ENCODE data around the gene DACT3.

The DACT3 gene

DNA sequence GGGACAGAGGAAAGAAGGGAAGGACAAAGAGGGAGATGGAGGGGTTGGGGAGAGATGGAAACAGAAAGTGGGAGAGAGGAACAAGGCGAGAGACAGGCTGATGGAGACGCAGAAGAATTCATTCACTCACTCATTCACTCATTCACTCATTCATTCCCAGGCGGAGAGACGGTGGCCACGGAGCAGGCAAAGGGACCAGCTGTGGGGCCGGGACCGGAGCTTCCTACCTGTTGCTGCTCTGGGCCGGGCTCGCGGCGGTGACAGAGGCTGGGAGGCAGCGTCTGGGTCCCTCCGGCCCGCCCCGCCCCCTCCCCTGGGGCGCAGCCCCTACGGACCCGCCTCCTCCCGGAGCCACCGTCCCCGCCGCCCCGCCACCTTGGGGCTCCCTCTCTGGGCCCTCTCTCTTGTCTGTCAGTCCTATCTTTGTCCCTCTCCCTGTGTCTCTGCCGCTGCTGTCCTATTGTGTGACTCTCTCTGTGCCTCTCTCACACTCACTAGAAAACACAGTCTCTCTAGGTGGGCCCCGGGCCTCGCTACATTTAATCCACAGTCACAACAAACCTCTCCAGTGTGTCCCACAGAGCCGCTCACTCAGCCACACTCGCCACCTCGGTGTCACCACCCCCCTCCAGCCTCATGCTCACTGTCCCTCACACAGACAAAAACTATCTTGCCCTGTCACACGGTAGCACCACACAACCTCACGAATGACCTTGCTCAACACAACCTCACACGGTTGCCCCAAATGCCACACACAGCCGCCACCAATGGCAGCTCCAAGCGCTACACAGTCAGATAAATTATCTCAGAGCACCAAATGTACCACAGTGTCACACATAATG is 24.8 kb downstream of the DACT3 start, which contains the start of gene GNG8:
Gene GNG8, minus strand, starts transcription at position 283 of the 842 bp plus-strand sequence. CDS start 1,520 bp downstream, outside the sequence.
- no peak for DNase-seq (ENCODE audit: low read depth)
- in situ Hi-C loops (cut with HindIII; ENCODE audit: low sequenced_read_pairs), result no loop called here
- no peak within 1 kb of the TSS for H3K4me3 ChIP-seq (ENCODE audit: low read depth, low read length)
- TF ChIP-seq, protein P1, sequence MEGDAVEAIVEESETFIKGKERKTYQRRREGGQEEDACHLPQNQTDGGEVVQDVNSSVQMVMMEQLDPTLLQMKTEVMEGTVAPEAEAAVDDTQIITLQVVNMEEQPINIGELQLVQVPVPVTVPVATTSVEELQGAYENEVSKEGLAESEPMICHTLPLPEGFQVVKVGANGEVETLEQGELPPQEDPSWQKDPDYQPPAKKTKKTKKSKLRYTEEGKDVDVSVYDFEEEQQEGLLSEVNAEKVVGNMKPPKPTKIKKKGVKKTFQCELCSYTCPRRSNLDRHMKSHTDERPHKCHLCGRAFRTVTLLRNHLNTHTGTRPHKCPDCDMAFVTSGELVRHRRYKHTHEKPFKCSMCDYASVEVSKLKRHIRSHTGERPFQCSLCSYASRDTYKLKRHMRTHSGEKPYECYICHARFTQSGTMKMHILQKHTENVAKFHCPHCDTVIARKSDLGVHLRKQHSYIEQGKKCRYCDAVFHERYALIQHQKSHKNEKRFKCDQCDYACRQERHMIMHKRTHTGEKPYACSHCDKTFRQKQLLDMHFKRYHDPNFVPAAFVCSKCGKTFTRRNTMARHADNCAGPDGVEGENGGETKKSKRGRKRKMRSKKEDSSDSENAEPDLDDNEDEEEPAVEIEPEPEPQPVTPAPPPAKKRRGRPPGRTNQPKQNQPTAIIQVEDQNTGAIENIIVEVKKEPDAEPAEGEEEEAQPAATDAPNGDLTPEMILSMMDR (IDR thresholded peaks at IDR 0.05; ENCODE audit: low read depth, low read length, missing control alignments), result no peak

DNA sequence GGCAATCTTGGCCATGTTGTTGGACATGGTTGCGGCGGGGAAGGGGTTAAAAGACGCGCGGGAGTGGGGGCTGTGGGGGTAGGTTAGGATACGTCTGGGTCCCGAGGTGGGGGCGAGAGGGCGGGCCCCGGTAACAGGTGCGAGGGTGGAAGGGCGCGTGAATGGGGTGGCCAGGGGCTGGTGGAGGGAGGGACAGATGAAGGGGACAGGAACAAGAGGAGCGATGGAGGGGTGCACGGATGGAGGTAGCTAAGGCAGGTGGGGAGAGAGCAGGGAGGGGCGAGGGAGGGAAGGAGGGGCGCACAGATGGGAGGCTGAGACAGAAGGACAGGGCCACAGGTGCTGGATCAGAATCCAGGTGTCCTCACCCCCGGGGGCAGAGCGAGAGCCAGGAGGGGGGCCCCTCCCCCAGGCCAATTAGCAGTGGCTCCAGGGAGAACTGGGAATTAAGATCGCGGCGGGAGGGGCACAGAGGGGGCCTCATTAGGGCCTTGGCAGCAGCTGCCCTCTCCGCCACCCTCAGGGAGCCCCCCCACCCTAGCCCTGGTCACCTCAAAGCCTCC is 26.2 kb downstream of the DACT3 start:
- in situ Hi-C loops (cut with HindIII; ENCODE audit: low sequenced_read_pairs), result no loop called here
- no peak for DNase-seq (ENCODE audit: low read depth)
- peak overlapping the region; percentile 24 for H3K4me3 ChIP-seq (ENCODE audit: low read depth, low read length)
- TF ChIP-seq, protein P1 (IDR thresholded peaks at IDR 0.05; ENCODE audit: low read depth, low read length, missing control alignments), result no peak

DNA sequence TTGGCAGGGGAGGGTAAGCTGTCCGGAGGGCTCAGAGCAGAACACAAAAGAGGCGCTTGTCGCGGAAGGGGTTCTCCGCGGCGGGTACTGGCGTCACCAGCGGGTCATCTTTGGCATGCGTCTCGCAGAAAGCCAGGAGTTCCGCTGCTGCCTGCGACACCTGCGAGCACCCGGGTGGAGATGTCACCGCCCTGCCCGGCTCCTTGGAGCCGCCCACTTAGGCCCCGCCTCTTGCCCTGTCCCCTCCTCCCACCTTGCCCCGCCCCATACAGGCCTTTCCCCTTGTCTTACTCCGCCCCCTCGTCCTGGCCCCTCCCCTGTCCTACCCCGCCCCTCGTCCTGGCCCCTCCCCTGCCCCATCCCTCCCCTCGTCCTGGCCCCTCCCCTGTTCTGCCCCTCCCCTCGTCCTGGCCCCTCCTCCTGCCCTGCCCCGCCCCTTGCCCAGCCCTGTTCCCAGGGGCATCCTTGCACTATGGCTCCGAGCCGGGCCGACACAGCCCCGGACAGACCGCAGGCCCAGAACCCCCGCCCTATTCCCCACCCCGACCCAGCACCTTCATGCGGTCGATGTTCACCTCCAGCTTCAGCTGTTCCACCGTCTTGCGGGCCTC is 26.8 kb downstream of the DACT3 start:
- peak; percentile 47 for DNase-seq (ENCODE audit: low read depth)
- in situ Hi-C loops (cut with HindIII; ENCODE audit: low sequenced_read_pairs), result no loop called here
- TF ChIP-seq, protein P1 (IDR thresholded peaks at IDR 0.05; ENCODE audit: low read depth, low read length, missing control alignments), result no peak
- peak overlapping the region; percentile 33 for H3K4me3 ChIP-seq (ENCODE audit: low read depth, low read length)

DNA sequence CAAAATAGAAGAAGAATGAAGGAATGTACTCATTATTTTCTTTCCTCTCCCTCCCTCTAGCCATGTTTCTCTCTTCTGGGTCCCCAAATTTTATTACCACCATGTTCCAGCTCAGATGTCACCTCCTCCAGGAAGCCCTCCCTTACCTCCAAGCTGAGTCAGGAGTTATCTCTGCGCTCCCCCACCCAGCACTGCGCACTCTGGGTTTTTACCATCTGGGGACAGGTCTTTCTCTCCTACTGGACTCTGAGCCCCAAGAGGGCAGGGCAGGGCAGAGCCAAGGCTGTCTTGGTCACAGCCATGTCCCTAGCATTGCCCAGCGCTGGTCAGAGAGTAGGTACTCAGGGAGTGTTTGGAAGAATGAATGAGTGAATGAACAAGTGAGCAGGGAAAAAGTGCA is 27.9 kb downstream of the DACT3 start:
- TF ChIP-seq, protein P1 (IDR thresholded peaks at IDR 0.05; ENCODE audit: low read depth, low read length, missing control alignments), result no peak
- no peak for DNase-seq (ENCODE audit: low read depth)
- no peak overlapping the region for H3K4me3 ChIP-seq (ENCODE audit: low read depth, low read length)
- in situ Hi-C loops (cut with HindIII; ENCODE audit: low sequenced_read_pairs), result no loop called here

DNA sequence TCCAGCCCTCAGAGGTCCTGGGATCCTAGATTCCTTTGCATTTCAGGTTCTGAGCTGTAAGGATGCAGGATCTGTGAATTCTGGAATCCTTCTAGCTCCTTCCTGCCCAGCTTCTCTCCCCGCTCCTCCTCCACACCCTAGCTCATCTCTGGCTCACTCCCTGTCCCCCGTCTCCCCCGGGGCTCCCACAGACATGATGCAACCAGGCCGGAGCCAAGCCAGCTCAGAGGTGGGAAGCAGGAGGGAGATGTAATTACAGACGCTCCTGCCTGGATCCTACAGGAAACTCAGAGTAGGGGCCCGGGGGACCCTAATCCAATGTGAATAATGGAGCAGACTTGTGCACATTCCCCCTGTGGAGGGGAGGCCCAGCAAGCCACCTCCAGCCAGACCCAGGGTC is 29.5 kb downstream of the DACT3 start:
- no peak for DNase-seq (ENCODE audit: low read depth)
- TF ChIP-seq, protein P1 (IDR thresholded peaks at IDR 0.05; ENCODE audit: low read depth, low read length, missing control alignments), result no peak
- in situ Hi-C loops (cut with HindIII; ENCODE audit: low sequenced_read_pairs), result no loop called here
- no peak overlapping the region for H3K4me3 ChIP-seq (ENCODE audit: low read depth, low read length)

DNA sequence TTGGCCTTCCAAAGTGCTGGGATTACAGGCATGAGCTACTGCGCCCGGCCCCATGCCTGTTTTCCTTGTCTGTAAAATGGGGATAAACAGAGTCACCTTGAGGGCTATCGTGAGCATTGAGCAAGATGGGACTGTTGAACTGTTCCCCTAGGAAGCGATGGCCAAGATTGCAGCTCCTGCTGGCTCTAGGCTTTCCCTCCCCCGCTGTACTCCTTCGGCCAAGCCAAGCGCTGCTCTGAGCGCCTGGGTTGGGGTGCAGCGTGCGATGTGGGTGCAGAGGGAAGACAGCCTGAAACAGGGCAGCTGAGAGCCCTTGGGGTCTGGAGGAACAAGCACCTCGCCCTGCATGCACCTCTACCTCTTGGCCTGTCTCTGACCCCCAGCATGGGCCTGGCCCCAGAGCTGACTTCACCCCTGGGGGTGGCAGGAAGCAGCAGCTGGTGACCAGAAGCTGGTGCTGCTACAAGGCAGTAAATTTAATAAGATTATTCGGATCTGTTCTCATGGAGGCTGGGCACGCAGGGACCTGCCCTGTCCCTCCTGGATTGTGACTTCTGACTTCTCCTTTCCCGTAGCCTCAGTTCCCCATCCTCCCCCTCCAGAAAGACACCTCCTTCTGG is 30.3 kb downstream of the DACT3 start:
- in situ Hi-C loops (cut with HindIII; ENCODE audit: low sequenced_read_pairs), result no loop called here
- DNase-seq (ENCODE audit: low read depth), result no peak
- no peak overlapping the region for H3K4me3 ChIP-seq (ENCODE audit: low read depth, low read length)
- TF ChIP-seq, protein P1 (IDR thresholded peaks at IDR 0.05; ENCODE audit: low read depth, low read length, missing control alignments), result no peak
